NCI-H345 treated with DMSO at 0.1 percent for 48 hours (cell line): ENCODE data around the gene FBXL16.
A peak's percentile ranks its signal among the peaks of the same experiment; 100 is the strongest.

Source experiments
- DNase-seq: peaks from one replicate; lab custom pipeline; 2025; ENCODE audit not compliant: unreplicated experiment; lab: John Stamatoyannopoulos, UW

FBXL16 gene

GRCh38 chr16:678858-679813 is 26.5 kb downstream of the FBXL16 start:
- DNase-seq, result peak; percentile 59

DNA sequence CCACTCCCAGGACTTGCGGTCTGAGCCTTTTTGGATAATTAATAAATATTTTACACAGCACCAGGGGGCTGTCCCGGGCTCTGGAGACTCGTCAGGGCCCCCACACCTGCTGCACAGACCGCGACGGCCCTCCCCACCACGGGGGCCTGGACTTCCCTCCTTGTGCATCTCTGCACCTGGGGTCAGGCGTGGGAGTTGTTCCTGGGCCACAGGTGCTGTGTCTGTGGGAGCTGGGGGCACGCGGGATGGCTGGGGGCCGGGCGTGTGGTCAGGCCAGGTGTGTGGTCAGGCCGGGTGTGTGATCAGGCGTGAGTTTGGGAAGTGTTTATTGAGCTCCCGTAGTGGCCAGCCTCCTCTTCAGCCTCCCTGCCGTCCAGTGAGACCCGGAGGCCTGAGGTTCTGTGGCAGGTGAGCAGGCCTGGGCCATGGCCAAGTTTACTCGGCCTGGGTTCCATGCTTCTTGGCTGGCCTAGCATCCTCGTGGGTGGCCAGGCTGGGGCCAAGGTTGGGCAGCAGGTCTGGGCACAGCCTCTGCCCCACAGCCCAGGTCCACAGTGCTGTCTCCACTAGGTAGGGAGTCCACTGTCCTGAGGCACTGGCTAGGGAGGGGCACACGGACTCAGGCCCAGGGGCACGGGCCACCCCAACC is 27.3 kb downstream of the FBXL16 start:
- no peak for DNase-seq

DNA sequence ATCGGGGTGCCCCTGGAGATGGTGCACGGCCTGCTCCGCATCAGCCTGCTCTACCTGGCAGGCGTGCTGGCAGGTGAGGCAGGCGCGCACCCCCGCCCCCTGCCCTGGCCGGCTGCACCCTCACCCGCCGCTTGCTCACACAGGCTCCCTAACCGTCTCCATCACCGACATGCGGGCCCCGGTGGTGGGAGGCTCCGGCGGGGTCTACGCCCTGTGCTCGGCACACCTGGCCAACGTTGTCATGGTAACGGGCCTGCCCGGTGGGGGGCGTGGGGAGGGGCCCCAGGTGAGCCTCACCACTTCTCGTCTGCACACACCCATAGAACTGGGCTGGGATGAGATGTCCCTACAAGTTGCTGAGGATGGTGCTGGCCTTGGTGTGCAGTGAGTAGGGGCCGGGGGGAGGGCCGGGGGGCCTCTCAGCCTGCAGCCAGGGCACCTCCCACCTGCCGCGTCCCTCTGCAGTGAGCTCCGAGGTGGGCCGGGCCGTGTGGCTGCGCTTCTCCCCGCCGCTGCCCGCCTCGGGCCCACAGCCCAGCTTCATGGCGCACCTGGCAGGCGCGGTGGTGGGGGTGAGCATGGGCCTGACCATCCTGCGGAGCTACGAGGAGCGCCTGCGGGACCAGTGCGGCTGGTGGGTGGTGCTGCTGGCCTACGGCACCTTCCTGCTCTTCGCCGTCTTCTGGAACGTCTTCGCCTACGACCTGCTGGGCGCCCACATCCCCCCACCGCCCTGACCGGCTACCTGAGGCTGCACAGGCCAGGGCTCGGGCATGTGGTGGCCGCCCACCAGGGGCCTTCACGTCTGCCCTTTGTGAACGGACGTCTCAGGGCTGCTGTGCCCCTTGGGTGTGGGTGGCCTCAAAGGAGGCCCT is 28.0 kb downstream of the FBXL16 start:
- DNase-seq, result peak; percentile 61

GRCh38 chr16:676913-677312 is 28.7 kb downstream of the FBXL16 start:
- peak; percentile 84 for DNase-seq

- DNase-seq, result no peak
Observed at GRCh38 chr16:676565-676902, 29.1 kb downstream of the FBXL16 start.

DNA sequence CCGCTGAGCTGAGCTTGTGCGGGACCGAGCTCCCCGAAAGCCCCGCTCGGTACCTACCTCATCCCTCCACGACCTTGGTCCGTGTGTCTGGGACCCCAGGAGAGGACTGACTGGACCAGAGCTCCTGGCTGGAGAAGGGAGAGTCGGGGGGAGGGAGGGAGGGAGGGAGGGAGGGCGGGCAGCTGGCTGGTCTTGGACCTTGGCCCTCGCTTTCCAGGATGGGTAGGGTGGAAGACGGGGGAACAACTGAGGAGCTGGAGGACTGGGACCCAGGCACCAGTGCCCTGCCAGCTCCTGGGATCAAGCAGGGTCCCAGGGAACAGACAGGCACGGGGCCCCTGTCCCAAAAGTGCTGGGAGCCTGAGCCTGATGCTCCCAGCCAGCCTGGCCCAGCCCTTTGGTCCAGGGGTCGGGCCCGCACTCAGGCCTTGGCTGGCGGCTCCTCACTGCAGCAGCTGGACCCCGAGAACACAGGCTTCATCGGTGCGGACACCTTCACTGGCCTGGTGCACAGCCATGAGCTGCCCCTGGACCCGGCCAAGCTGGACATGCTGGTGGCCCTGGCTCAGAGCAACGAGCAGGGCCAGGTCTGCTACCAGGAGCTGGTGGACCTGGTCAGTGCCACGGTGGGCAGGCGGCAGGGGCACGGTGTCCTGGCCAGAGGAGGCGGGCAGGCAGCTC is 29.6 kb downstream of the FBXL16 start:
- DNase-seq, result no peak

- DNase-seq, result no peak
Observed at GRCh38 chr16:674968-675883, 30.4 kb downstream of the FBXL16 start, which contains the start of gene RHBDL1. Gene RHBDL1 (plus strand): TSS chr16:675671. CDS start chr16:675791, 120 bp downstream.

- no peak for DNase-seq
Observed at GRCh38 chr16:674214-674881, 31.3 kb downstream of the FBXL16 start.

DNA sequence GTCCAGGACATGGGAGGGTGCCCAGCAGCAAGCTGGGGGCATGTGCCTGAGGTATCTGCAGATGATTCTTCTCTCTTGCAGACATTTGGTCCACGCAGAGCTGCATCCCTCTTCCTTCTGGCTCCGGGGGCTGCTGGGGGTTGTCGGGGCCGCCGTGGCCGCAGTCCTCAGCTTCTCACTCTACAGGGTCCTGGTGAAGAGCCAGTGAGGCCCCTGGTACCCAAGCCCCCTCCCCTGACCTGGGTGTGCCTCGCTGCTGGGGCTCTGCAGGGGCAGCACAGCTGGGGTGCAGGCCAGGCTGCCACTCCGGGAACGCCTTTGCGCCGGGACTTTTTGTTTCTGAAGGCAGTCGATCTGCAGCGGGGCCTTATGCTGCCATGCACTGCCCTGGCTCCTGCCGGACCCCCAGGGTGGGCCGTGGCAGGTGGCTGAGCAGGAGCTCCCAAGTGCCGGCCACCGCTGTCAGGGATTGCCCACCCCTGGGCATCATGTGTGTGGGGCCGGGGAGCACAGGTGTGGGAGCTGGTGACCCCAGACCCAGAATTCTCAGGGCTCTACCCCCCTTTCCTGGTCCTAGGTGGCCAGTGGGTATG is 32.1 kb downstream of the FBXL16 start:
- DNase-seq, result no peak

DNA sequence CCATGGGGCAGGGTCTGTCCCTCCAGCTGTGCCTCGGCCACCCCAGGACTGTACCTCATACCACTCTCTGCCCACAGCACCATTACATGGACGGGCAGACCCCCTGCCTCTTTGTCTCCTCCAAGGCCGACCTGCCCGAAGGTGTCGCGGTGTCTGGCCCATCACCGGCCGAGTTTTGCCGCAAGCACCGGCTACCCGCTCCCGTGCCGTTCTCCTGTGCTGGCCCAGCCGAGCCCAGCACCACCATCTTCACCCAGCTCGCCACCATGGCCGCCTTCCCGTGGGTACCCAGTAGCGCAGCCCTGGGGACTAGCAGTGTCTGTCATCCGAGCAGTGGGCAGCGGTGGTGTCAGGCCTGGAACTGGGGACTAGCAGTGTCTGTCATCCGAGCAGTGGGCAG is 32.8 kb downstream of the FBXL16 start:
- no peak for DNase-seq

DNA sequence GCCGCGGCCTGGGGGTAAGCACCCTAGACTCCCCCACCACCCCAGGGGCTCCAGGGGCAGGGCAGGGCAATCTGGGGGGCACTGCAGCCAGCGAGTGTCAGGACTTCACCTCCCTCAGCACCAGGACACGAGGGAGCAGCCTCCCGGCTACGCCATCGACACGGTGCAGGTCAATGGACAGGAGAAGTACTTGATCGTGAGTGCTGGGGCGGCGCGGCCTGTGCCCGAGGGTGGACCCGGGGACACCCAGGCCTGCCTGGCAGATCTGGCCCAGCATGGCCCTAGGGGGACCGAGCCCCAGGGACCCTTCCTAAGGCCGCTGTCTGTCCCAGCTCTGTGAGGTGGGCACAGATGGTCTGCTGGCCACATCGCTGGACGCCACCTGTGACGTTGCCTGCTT is 33.2 kb downstream of the FBXL16 start:
- DNase-seq, result no peak

GRCh38 chr16:671353-672131 is 34.1 kb downstream of the FBXL16 start:
- DNase-seq, result no peak

GRCh38 chr16:670485-671352 is 34.9 kb downstream of the FBXL16 start:
- no peak for DNase-seq

- no peak for DNase-seq
Observed at GRCh38 chr16:669666-670065, 35.9 kb downstream of the FBXL16 start.

DNA sequence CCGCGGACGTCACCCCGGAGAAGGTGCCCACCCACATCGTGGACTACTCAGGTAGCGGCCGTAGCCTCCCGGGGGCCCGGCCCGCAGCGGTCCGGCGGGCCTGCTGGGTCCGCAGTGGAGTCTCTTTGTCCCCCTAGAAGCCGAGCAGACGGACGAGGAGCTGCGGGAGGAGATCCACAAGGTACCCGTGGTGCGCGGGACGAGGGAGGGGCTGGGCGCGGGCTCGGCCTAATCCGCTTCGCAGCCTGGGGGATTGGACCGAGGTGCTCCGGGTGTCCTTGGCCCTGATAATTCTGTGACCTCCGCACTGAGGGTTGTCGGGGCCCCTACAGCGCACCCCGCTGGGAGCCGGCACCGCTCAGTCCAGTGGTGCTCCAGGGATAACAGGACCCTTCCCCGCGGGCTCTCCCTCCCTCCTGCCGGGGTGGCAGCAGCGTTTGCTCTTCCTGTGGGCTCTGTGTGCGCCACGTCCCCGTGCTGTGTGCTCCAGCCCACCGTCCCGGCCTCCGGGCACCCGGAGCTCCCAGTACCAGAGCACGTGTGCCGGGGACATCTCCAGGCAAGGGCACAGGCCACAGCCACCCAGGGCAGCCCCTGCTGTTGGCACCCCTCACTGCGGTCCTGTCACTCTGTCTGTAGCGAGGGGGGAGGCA is 37.0 kb downstream of the FBXL16 start:
- DNase-seq, result no peak

DNA sequence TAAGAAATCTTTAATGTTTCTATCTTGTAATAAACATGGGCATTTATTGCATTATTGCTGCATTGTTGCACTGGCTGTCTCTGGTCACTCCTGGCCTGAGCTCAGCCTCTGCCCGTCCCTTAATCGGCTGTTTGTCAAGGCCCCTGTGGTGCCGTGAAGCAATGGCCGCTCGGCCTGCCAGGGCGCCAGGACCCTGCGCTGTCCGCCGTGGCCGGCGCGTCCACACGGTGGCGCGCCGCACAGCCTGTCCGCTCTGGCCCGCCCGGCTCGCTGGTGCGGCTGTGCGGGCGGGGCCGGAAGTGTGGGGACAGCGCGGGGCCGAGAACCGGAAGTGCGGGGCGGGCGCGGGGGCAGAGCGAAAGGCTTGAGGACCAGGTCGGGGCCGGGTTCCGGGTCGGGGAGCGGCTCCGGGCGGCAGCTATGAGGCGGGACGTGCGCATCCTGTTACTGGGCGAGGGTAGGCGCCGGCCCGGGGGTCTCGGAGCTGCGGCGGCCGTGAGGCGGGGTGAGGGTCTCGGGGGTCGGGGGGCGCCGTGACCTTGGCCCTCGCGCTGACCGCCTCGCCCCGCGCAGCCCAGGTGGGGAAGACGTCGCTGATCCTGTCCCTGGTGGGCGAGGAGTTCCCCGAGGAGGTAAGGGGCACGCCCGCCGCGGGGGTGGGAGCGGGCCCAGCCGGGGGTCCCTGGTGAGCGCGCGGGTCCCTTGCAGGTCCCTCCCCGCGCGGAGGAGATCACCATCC is 37.7 kb downstream of the FBXL16 start, which contains the start of gene RHOT2:
RHOT2 (plus strand) TSS at position 353 of the 739 bp plus-strand sequence; CDS start at position 421, 68 bp downstream.
- DNase-seq, result peak; percentile 66
